GM19043 (cell line): ENCODE data around the gene GPS1.

ENCODE experiments used
- ATAC-seq: cut with Tn5 transposase; IDR thresholded peaks from one replicate; pipeline ENCODE4 v1.9.1; 2021; ENCODE audit warnings: low read depth; ENCODE audit not compliant: unreplicated experiment

GPS1 gene

GRCh38 chr17:82086941-82087906 lies 35.5 kb downstream of the GPS1 start:
- ATAC-seq: no peak

DNA sequence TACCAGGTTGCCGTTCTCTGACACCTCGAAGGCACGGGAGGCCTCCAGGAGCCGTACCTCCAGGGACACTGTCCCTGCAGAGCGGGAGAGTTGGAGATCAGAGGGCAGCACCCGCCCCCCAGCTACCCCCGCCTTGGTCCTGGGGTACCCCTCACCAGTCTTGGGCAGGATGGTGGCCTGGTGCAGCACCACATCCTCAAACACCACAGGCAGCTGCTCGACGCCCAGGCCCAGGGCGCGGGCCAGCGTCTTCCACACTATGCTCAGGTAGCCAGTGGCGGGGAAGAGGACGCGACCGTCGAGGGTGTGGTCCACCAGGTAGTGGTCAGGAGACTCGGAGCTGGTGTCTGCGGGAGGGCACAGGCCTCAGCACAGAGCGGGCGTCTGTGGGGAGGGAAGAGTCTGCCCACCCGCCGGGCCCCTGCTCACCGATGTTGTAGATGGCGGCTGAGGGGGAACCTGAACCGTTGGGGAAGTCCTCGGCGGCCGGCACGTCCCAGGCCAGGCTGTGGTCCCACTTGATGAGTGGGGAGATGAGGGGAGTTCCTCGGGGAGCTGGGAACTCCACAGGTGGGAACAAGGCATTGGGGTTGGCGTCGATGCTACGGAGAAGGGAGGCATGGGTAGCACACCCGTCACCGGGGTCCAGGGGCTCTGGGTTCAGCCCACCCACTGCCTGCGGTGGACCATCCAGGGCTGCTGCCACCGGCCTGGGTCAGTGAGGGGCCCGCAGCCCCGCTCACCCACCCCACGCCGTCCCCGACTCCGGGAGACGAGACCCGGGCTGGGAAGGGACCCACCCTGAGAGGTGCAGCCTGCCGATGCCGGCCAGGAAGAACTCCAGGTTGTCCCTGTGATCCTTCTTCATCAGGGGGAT lies 36.5 kb downstream of the GPS1 start:
- no peak for ATAC-seq

DNA sequence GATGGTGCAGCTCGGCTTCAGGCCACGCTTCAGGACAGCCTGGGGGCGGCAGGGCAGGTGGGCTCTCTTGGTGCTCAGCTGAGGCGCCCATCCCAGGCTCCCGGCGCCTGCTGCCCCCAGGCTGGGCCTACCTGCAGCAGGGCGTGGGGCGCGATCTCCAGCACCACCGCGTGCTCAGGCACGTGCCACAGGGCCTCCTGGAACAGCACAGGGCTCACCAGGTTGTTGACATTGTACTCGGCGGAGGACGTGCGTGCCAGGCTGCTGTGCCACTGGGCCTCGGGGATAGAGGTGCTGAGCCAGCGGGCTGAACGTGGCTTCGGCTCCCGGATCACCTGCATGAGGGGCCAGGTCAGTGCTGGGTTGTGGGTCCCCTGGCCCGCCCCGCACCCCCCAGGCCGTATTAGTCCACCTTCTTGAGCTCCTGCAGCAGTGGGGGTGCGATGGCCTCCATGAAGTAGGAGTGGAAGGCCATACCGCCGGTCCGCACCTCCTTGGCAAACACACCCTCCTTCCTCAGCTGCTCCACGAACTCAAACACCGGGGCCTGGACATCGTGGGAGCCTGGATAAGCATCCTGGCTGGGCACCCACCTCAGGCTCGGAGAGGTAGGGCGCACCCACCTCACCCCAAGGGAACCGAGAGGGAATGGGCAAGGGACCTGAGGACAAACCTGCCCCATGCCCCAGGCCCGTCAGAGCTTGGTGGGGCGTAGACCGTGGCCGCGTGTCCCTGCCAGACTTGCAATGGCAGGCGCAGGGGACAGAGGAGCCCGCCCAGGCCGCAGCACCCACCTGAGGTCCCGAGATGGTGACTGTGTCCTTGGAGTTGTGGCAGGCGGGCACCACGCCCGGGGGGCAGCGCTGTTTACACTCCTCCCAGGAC lies 37.4 kb downstream of the GPS1 start:
- no peak for ATAC-seq

- no peak for ATAC-seq
Measured at GRCh38 chr17:82089723-82090548, 38.2 kb downstream of the GPS1 start.

DNA sequence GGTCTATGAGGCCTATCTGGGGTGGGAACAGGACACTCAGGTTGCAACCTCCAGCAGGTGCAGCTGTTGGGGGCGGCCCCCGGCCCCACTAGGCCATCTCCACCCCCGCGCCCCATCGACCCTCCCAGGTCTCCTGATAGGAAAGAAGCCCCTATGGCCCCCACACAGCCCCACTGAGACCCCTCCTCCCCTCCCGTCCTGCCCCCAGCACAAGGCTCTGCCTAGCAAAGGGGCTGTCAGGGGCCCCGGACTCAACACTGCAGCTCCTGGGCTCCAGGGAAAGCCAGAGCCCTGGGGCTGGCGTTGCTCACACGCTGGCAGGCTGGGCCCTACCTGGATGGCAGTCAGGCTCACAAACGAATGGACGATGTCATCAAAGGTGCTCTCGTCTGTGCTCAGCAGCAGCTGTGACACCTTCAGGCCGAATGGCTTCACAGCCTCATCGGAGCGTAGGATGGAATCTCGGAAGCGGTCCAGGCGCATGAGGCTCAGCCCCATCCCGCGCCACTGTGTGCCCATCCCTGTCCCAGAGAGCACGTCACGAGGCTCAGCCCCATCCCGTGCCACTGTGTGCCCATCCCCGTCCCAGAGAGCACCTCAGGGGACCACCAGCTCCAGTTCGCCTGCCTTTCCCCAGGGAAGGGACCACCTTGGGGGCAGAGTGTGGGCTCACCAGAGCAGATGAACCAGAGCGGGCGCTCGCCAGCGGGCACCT lies 39.0 kb downstream of the GPS1 start:
- no peak for ATAC-seq

- ATAC-seq: no peak
Measured at GRCh38 chr17:82091264-82092066, 39.8 kb downstream of the GPS1 start.

GRCh38 chr17:82092094-82092586 lies 40.4 kb downstream of the GPS1 start:
- no peak for ATAC-seq

DNA sequence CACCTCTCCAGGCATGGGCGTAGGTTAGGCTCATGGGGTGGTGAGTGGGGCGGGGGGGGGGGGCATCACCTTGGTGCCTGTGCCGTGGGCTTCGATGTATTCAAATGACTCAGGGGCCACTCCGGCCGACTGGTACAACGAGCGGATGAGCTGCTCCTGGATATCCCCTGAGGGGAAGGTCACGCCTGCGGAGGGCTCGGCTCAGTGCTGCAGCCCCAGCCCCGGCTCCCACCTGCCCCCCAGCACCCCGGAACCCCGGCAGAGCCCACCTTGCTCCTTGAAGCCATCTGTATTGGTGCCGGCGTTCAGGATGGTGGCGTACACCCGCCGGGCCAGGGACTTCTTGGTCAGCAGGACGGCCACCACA lies 40.9 kb downstream of the GPS1 start:
- no peak for ATAC-seq

DNA sequence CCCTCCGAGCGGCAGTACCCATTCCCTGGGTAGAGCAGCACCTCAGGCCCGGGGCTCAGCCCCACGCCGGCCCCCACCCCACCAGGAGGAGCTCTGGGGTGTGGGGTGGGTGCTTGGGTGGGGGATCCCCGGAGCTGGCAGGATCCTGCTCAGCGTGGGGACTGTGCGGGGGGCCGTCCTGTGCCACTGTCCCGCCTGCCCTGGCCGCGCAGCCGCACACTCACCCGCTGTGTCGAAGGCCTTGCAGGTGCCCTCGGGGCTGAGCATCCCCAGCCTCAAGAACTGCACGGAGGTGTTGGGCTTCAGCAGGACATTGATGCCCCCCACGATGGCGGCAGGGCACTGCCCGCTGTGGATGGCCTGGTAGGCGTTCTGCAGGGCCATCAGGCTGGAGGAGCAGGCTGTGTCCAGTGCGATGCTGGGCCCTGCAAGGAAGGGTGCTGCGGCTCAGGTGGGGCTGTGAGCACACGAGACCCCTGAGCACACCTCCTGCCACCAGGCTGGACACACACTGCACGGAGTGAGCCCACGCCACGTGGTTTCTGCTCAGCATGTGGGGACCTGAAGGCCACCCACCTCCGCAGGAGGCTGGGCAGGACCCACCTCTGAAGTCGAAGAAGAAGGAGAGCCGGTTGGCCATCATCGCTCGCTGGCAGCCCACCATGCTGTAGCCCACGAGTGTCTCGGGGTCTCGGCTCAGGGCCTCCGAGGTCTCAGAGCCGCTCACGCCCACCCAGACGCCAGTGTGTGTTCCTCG lies 41.5 kb downstream of the GPS1 start:
- ATAC-seq: no peak

- no peak for ATAC-seq
Measured at GRCh38 chr17:82094931-82095776, 43.5 kb downstream of the GPS1 start.

GRCh38 chr17:82095777-82096708 lies 44.3 kb downstream of the GPS1 start:
- no peak for ATAC-seq

DNA sequence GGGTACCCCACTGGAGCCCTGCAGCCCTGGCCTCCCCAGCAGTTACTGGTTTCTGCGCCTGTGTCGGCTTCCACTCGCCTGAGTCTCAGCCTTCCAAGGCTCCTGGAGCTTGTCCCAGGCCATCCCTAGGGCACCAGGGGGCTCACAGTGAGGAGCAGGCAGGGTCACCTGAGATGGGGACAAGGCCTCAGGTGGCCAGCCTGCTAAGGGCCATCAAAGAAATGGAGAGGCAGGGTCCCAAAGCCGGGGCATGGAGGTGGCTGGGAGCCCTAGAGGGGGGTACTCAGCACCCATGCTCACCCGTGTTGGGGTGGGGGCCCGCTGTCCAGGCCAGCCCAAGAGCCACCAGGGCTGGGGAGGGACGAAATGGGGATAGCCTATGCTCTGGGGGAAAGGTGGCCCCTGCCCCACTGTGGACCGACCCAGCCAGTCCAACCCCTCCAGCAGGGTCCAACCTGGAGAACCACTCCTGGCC lies 45.0 kb downstream of the GPS1 start:
- no peak for ATAC-seq

DNA sequence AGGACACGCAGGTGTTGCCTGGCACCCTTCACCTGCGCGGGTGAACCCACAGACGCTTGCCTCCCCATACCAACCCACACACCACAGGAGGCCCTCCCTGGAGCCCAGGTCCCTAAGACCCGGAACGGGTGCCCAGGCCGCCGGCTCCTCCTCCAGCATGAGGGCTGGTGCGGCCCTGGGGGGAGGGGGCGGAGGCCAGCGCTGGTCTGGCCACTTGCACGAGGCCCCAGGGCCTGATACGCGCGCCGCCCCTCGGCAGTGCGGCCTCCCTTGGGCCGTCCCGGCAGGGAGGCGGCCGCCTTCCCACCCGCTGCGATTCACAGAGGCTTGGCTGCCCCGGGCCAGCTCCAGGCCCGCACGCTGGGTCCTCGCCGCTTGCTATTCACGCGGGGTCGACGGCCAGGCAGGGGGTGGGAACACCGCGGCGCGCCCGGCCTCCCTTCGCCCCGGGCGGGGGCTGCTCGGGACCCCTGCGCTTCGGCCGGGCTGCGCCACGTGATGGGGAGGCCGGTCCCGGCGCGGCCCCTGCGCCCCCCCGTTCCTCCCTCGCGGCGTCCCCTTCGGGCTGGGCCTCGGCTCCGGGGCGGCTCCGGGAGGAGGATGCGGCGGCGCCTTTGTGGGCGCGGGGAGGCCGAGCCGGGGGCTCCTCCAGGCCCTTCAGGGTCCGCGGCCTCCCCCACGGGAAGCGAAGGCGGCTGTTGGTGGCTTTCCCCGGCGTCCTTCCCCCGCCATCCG lies 45.7 kb downstream of the GPS1 start:
- ATAC-seq: no peak

GRCh38 chr17:82097919-82098168 lies 46.1 kb downstream of the GPS1 start:
- ATAC-seq: peak; percentile 19
